ENCODE data around the gene GPRIN2. TPM values are rescaled to one million over a fixed set of nuclear protein-coding genes. Genes with fewer than 3 reads are reported as not detected.
"Not testable (repeated sequence)": the region's sequence is repeated elsewhere in the genome, so short reads cannot be mapped to it uniquely, and the experiment has no call there.

Gene GPRIN2
- total RNA-seq: not detected in 2 replicates

GRCh38 chr10:46556515-46557318 is at the start of gene GPRIN2:
Gene GPRIN2 (minus strand): TSS chr10:46556658. CDS start chr10:46550736, 5,922 bp downstream.
- DNase-seq (ENCODE audit: low read depth in 2 of 2): no peak

DNA sequence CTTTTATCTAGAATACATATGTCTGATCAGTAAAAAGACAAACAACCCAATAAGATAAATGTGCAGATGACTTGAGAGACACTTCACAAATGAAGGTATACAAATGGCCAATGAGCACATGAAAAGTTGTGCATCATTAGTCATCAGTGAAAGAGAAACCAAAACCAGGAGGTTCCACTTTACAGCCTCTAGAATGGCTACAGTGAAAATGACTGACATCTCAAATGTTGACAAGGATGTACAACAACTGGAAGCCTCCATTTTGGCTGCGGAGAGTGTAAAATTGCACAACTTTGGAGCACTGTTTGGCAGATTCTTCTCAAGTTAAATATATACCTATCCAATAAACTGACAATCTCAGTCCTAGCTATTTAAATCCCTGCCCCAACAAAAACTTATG is 44.1 kb upstream of the GPRIN2 start:
- DNase-seq (ENCODE audit: low read depth in 2 of 2): not testable (repeated sequence)

GRCh38 chr10:46597616-46598246 is 41.3 kb upstream of the GPRIN2 start:
- DNase-seq (ENCODE audit: low read depth in 2 of 2): not testable (repeated sequence)

DNA sequence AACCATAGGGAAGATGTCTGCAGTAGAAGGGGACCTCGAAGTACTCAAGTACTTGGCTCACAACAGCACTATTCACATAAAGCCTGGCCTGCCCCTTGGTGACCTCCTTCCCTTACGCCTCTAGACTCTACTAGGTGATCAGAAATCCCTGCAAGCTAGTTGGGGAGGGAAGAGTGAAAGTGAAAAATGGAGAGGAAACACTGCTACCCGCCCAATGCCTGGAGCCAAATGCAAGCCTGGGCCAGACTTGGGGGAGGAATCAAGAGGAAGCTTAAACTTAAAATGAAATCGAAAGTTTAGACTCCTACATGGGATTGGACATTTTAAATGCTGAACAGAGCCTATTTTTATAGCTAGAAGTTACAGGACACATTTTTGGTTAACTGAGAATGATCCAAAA is 40.1 kb upstream of the GPRIN2 start:
- not testable (repeated sequence) for DNase-seq (ENCODE audit: low read depth in 2 of 2)

DNA sequence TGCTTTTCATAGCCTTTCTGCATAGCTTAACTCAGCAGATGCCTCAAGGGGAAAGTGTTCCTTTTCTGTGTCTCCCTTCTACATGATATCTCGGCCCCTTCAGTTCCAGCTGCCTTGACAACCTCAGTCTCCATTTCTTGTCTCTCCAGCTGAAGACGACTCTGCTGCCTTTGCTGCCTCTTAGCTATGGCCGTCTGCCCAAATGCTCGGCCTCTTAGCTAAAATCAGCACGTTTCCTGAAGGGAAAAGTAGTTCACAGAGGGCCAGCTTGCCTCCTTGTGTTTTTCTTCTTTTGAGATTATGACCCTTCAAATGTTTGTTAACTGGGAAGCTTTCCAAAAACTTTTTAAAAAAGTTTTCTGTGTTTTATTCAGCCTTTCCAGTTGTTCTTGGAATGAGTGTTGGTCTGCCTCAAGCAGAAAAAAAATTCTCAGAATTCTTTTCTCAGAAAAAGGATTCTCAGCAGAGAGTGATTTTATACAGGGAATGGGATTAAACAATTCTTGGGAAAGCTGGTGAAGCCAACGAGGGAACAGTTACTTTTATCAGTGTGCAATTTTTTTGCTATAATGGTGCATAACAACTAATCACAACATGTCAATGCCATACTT is 38.1 kb upstream of the GPRIN2 start:
- DNase-seq (ENCODE audit: low read depth in 2 of 2): not testable (repeated sequence)

DNA sequence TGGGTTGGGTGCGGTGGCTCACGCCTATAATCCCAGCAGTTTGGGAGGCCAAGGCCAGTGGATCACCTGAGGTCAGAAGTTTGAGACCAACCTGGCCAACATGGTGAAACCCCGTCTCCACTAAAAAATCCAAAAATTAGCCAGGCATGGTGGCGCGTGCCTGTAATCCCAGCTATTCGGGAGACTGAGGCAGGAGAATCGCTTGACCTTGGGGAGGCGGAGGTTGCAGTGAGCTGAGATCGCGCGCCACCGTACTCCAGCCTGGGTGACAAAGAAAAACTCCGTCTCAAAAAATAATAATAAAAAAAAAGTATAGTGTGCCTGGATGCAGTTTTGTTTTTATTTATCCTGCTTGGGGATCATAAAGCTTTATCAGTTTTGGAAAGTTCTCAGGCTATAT is 36.8 kb upstream of the GPRIN2 start:
- DNase-seq (ENCODE audit: low read depth in 2 of 2): not testable (repeated sequence)

DNA sequence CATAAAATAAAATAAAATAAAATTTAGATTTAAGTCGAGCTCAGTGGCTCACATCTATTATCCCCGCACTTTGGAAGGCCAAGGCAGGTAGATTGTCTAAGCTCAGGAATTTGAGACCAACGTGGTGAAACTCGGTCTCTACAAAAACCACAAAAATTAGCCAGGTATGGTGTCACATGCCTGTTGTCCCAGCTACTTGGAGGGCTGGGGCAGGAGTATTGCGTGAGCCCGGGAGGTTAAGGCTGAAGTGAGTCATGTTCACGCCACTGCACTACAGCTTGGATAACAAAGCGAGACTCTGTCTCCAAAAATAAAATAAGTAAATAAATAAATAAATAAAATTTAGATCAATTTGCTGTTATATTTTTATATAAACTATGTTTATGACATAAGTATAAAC is 34.6 kb upstream of the GPRIN2 start:
- DNase-seq (ENCODE audit: low read depth in 2 of 2): not testable (repeated sequence)

- not testable (repeated sequence) for DNase-seq (ENCODE audit: low read depth in 2 of 2)
Observed at GRCh38 chr10:46589589-46589988, 33.1 kb upstream of the GPRIN2 start.

- not testable (repeated sequence) for DNase-seq (ENCODE audit: low read depth in 2 of 2)
Observed at GRCh38 chr10:46588221-46588620, 31.8 kb upstream of the GPRIN2 start.

- DNase-seq (ENCODE audit: low read depth in 2 of 2): not testable (repeated sequence)
Observed at GRCh38 chr10:46587546-46587945, 31.1 kb upstream of the GPRIN2 start.

DNA sequence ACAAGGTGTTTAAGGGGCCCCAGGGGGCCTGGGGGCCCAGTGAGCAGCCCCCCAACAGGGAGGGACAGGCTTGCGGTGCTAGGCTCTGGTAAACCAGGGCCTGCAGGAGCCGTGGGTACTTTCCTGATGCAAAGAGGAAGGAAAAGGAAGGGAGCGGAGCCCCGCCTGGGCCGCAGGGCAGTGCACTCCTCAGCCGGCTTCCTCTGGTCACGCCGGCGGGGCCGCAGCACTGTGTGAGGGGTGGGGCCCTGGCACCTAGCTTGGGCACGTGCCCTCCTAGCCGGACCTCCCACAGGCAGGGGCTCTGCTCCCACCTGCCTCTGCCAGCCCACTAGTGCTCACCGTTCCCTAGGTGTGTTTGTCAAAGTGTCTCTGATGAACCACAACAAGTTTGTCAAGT is 28.8 kb upstream of the GPRIN2 start:
- not testable (repeated sequence) for DNase-seq (ENCODE audit: low read depth in 2 of 2)

DNA sequence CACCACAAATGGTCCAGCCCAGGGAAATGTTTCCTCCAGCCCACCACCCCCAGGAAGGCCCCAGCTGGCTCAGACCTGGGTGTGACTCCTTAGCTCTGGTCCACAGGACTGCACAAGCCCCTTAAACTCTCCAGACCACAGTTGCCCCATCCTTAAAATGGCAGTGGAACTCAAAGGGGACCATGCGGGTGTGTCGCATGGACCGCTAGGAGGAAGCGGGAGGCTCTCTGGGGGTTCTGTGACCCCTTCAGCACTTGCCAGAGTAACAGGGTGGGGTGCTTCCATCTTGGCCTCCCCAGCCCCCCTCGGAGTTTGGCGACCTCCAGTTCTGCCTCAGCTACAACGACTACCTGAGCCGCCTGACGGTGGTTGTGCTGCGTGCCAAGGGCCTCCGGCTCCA is 27.7 kb upstream of the GPRIN2 start:
- not testable (repeated sequence) for DNase-seq (ENCODE audit: low read depth in 2 of 2)

GRCh38 chr10:46582568-46582967 is 26.1 kb upstream of the GPRIN2 start:
- not testable (repeated sequence) for DNase-seq (ENCODE audit: low read depth in 2 of 2)

DNA sequence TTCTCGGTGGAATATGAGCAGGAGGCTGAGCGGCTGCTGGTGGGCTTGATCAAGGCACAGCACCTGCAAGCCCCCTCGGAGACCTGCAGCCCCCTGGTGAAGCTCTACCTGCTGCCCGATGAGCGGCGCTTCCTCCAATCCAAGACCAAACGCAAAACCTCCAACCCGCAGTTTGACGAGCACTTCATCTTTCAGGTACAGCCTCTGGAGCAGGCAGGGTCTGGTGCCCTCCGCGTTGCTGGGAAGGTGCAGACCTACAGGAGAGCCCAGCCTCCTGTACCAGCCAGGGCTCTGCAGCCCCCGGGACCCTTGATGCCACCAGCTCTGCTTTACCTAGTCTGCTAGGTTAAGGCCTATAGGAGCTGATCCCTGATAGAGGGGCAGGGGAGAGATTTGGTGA is 25.5 kb upstream of the GPRIN2 start:
- not testable (repeated sequence) for DNase-seq (ENCODE audit: low read depth in 2 of 2)

- DNase-seq (ENCODE audit: low read depth in 2 of 2): not testable (repeated sequence)
Observed at GRCh38 chr10:46579378-46579777, 22.9 kb upstream of the GPRIN2 start.

DNA sequence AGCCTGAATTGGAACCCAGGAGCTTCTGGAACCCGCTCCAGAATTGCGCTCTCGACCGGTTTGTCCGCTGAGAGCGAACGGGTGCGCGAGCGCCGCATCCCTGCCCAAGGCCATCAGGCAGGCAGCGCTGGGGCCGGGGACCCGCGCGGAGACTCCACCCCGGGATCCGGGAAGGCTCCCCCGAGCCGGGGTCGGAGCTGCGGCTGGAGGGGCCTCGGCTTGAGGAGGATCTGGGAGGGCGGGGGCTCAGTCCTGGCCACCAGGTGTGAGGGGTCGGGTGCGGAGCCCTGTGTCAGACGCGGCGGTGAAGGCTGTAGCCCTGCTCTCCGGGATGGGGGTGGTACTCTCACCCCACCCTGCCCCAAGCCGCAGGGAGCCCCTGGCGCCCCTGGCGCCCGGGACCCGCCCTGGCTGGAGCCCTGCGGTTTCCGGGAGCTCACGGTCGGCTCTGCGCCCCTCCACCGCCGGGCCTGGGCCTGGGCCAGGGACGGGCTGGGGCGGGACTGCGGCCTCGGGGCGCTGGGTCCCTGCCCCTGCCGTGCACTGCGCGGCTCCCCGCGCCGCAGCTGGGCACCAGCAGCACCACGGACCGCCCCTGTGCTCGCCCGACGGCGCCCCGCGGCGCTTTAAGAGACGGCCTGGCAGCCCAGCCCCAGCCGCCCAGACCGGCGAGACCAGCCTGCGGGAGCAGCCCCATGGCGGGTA is 22.2 kb upstream of the GPRIN2 start, which contains the start of gene SYT15:
TSS of gene SYT15 (plus strand) at position 655 of the 705 bp plus-strand sequence. CDS start at position 696, 41 bp downstream.
- not testable (repeated sequence) for DNase-seq (ENCODE audit: low read depth in 2 of 2)

DNA sequence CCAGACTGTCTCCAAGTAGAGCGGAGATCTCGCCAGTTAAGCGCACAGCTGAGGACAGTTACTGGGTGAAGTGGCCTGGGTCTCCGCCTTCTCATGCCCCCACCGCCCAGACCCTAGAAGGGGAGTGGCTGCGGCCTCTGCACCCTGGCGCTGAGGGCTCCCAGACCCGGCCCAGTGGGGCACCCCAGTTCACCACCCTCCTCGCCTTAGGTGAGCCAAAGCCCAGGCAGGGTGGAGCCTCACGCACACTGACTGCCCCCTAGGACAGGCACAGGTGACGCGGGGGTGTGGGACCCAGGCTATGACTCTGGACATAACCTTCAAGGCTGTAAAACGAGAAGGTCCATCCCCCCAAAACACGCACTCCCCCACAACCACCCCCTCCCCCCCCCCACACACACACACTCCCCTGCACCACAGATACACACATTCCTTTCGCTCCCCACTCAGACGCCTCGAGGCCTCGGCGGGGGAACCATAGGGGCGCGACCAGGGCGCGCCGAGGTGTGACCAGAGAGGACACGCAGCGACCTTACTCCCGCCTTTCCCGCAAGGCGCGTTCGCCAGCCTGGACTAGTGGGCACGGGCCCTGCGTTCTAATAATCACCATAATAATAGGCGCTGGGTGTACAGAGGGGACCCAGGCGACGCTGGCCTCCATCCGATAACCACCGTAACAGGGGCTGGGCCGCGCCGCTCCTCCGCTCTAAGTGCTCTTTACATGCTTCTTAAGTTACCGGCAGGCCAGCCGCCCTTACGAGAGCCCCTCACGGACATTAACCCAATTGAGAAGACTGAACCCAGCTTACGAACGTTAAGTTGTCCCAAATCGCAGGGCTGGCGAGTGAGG is 21.4 kb upstream of the GPRIN2 start:
- DNase-seq (ENCODE audit: low read depth in 2 of 2): not testable (repeated sequence)

DNA sequence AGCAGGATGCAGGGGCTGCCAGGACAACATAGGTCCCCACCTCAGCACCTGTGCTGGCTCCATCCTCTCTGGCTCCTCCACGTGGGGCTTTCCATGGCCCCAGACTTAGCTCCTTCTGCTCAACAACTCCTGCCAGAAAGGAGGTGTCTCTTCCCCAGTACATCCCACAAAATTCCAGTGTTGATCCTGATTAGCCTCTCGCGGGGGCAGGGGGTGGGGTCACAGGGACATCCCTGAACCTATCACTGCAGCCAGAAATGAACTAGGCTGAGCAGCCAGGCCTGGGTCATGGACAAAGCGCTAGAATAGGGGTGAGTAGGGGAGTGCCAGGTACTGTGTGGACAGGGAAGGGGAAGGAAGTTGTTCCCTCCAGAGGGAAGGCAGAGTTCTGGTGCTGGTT is 17.4 kb upstream of the GPRIN2 start:
- not testable (repeated sequence) for DNase-seq (ENCODE audit: low read depth in 2 of 2)

DNA sequence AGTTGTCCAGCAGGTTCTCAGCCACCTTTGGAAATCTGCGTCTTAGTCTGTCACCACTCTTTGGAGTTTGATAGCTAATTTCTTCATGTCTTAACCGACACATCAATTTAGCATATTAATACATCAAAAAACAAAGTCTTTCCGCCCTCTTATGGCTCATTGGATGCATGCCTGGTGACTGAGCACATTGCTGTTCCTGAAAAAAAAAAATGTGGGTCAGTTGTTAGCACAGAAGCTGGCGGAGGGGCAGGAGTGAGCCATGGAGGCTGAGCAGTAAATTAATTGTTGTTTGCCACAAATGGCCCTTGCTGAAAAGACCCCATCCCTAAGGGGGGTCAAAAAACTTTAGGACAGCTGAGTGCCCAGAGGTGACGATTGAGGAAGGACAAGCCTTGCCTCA is 16.9 kb upstream of the GPRIN2 start:
- DNase-seq (ENCODE audit: low read depth in 2 of 2): peak in 1 of 2 donors; percentile 43

GRCh38 chr10:46572765-46573164 is 16.3 kb upstream of the GPRIN2 start:
- DNase-seq (ENCODE audit: low read depth in 2 of 2): not testable (repeated sequence)

- DNase-seq (ENCODE audit: low read depth in 2 of 2): not testable (repeated sequence)
Observed at GRCh38 chr10:46570655-46571054, 14.2 kb upstream of the GPRIN2 start.
